GM23338 (cell line): ENCODE measurements around the gene KDM1A. TPM values are rescaled to one million over a fixed set of nuclear protein-coding genes. Genes with fewer than 3 reads are reported as not detected.

Source experiments
- ATAC-seq: fragments of 200-7000 bp; cut with Tn5 transposase; 3 replicates; pipeline ENCODE4 v1.9.1; 2020
- DNase-seq: peaks from one replicate; pipeline ENCODE4 v3.0.0-alpha.2; 2015; ENCODE audit warnings: low spot score
- H2AFZ ChIP-seq: fragments of 200-600 bp; sonication (generic); 2 replicates; pipeline ENCODE4 v1.8.0; 2016; ENCODE audit warnings: antibody characterized with exemption, mild to moderate bottlenecking, moderate library complexity
- H3F3A ChIP-seq: fragments of 200-600 bp; sonication (generic); replicated peaks from 2 replicates; pipeline ENCODE4 v1.8.0; 2017; ENCODE audit warnings: antibody characterized with exemption, mixed run types, low read depth
- H3K27ac ChIP-seq: fragments of 200-600 bp; sonication (generic); 2 replicates; pipeline ENCODE4 v1.6.1; 2016; ENCODE audit warnings: low read depth
- H3K27me3 ChIP-seq: fragments of 200-600 bp; sonication (generic); 2 replicates; pipeline ENCODE4 v1.8.0; 2016; ENCODE audit warnings: mild to moderate bottlenecking, mixed run types, moderate library complexity; ENCODE audit not compliant: insufficient read depth
- H3K36me3 ChIP-seq: fragments of 200-600 bp; sonication (generic); 2 replicates; pipeline ENCODE4 v1.8.0; 2016; ENCODE audit warnings: mild to moderate bottlenecking; ENCODE audit not compliant: insufficient read depth
- H3K4me1 ChIP-seq: fragments of 200-600 bp; sonication (generic); 2 replicates; pipeline ENCODE4 v1.8.0; 2016; ENCODE audit warnings: mild to moderate bottlenecking, moderate library complexity; ENCODE audit not compliant: insufficient read depth
- H3K4me2 ChIP-seq: fragments of 200-600 bp; sonication (generic); 2 replicates; pipeline ENCODE4 v1.7.1; 2017; ENCODE audit warnings: mixed run types
- H3K4me3 ChIP-seq: fragments of 200-600 bp; sonication (generic); 2 replicates; pipeline ENCODE4 v1.6.1; 2016; ENCODE audit warnings: mixed run types
- H3K79me2 ChIP-seq: fragments of 200-600 bp; sonication (generic); replicated peaks from 2 replicates; pipeline ENCODE4 v1.8.0; 2017; ENCODE audit warnings: mild to moderate bottlenecking; ENCODE audit not compliant: insufficient read depth
- H3K9me2 ChIP-seq: fragments of 200-600 bp; sonication (generic); 2 replicates; pipeline ENCODE4 v1.8.0; 2017; ENCODE audit not compliant: insufficient read depth
- H4K20me1 ChIP-seq: fragments of 200-600 bp; sonication (generic); replicated peaks from 2 replicates; pipeline ENCODE4 v1.8.0; 2017; ENCODE audit warnings: mild to moderate bottlenecking; ENCODE audit not compliant: insufficient read depth
- H3K27ac Mint-ChIP-seq: 2 replicates; pipeline ENCODE4 v1.8.0; 2020; ENCODE audit warnings: inconsistent platforms, mild to moderate bottlenecking, moderate library complexity, mixed read lengths
- H3K27me3 Mint-ChIP-seq: 3 replicates; pipeline ENCODE4 v1.8.0; 2022; ENCODE audit warnings: low read depth, mild to moderate bottlenecking, moderate library complexity, mixed read lengths, inconsistent platforms; ENCODE audit not compliant: insufficient read depth, poor library complexity
- H3K36me3 Mint-ChIP-seq: 3 replicates; pipeline ENCODE4 v1.8.0; 2021; ENCODE audit warnings: low read depth, mild to moderate bottlenecking, inconsistent platforms, moderate library complexity, mixed read lengths
- H3K4me1 Mint-ChIP-seq: 3 replicates; pipeline ENCODE4 v1.8.0; 2020; ENCODE audit warnings: mild to moderate bottlenecking, inconsistent platforms, mixed read lengths
- H3K4me3 Mint-ChIP-seq: 3 replicates; pipeline ENCODE4 v1.8.0; 2021; ENCODE audit warnings: moderate library complexity, mild to moderate bottlenecking, inconsistent platforms, mixed read lengths
- H3K9me3 Mint-ChIP-seq: 3 replicates; pipeline ENCODE4 v1.8.0; 2020; ENCODE audit warnings: moderate library complexity, mild to moderate bottlenecking, inconsistent platforms, mixed read lengths
- CREB1 ChIP-seq: fragments of 250-450 bp; sonication (Bioruptor Pico); IDR thresholded peaks from 2 replicates; pipeline ENCODE4 v1.5.0; 2020; ENCODE audit warnings: low read depth, mild to moderate bottlenecking, moderate library complexity
- CTCF ChIP-seq, 2 experiments: fragments of 200-600 bp in 1 of 2; sonication (generic) in 1 of 2; conservative IDR thresholded peaks; 2 replicates each; pipeline versions ENCODE4 v1.5.1 to v1.6.1; 2016 to 2017; ENCODE audit warnings: antibody characterized with exemption in 2 of 2, low read depth in 2 of 2, mild to moderate bottlenecking in 2 of 2, moderate library complexity in 1 of 2
- ETS1 ChIP-seq: IDR thresholded peaks from 2 replicates; pipeline ENCODE4 v1.6.1; 2016; ENCODE audit warnings: antibody characterized with exemption
- EZH2 ChIP-seq: fragments of 200-600 bp; sonication (generic); IDR thresholded peaks from one replicate; pipeline ENCODE4 v1.8.0; 2017; ENCODE audit warnings: antibody characterized with exemption, mild to moderate bottlenecking, low read depth; ENCODE audit not compliant: unreplicated experiment
- EZH2phosphoT487 ChIP-seq: fragments of 200-600 bp; sonication (generic); IDR thresholded peaks from one replicate; pipeline ENCODE4 v1.8.1; 2018; ENCODE audit warnings: antibody characterized with exemption; ENCODE audit not compliant: unreplicated experiment
- JUNB ChIP-seq: IDR thresholded peaks from one replicate; pipeline ENCODE4 v1.6.1; 2016; ENCODE audit warnings: antibody characterized with exemption; ENCODE audit not compliant: unreplicated experiment
- NANOG ChIP-seq: IDR thresholded peaks from 2 replicates; pipeline ENCODE4 v1.6.1; 2016; ENCODE audit warnings: antibody characterized with exemption, borderline replicate concordance
- POLR2AphosphoS5 ChIP-seq: IDR thresholded peaks from 2 replicates; pipeline ENCODE4 v1.6.1; 2016; ENCODE audit warnings: antibody characterized with exemption, low read depth
- REST ChIP-seq: IDR thresholded peaks from one replicate; pipeline ENCODE4 v1.6.1; 2018; ENCODE audit warnings: antibody characterized with exemption; ENCODE audit not compliant: unreplicated experiment
- STAT1 ChIP-seq: IDR thresholded peaks from one replicate; pipeline ENCODE4 v1.6.1; 2016; ENCODE audit warnings: antibody characterized with exemption; ENCODE audit not compliant: unreplicated experiment
- ZNF114 ChIP-seq: fragments of 250-450 bp; sonication (Bioruptor Pico); IDR thresholded peaks from 2 replicates; pipeline ENCODE4 v1.5.0; 2020; ENCODE audit warnings: mild to moderate bottlenecking, moderate library complexity
- ZNF331 ChIP-seq: fragments of 250-450 bp; sonication (Bioruptor Pico); IDR thresholded peaks from 2 replicates; pipeline ENCODE4 v1.5.0; 2020; ENCODE audit warnings: low read depth, mild to moderate bottlenecking, moderate library complexity
- polyA plus RNA-seq: library from polyadenylated mRNA; unstranded; fragments of >200 nt; fragmentation: Nextera tagmentation; extraction: Ambion mirVana; gene quantifications from 2 replicates; pipeline ENCODE4 v1.2.1, GENCODE V29; 2016
- total RNA-seq: library from RNA; depleted of rRNA; stranded (reverse); fragments of >200 nt; shearing (Covaris generic); gene quantifications from 2 replicates; pipeline ENCODE4 v1.2.3, GENCODE V29; 2014

KDM1A gene
- total and polyA plus RNA-seq, 2 experiments from 2014 or later: 86.4 to 252 TPM

- no peak for TF ChIP-seq NANOG
- no peak for TF ChIP-seq STAT1
- no peak for TF ChIP-seq POLR2AphosphoS5
- TF ChIP-seq ZNF114 (CRISPR knock-in tag): no peak
- TF ChIP-seq CREB1 (CRISPR knock-in tag): no peak
- TF ChIP-seq ETS1: no peak
- Histone ChIP-seq H3K4me2 (no peak overlapping the region), H3K36me3 (no peaks in the 10 kb centered on the region), H3K27me3 (no peaks in the 10 kb centered on the region), H4K20me1 (peaks cover 75% of the 10 kb centered on the region), H3K9me2 (no peaks in the 10 kb centered on the region), H3K79me2 (peaks cover 100% of the 10 kb centered on the region), H3K4me1 (peaks cover 8% of the 10 kb centered on the region), H3K27ac (peak overlapping the region; percentile 41; the same call in 1 of the 2 replicates), H3K4me3 (no peak overlapping the region), H2AFZ (no peak overlapping the region), H3F3A (no peaks in the 10 kb centered on the region)
- ATAC-seq: peak; percentile 42
- 0 out of 2 replicates have a peak overlapping the region, but pooled peaks have one; percentile 10 for H3K27ac Mint-ChIP-seq
- no peaks in the 10 kb centered on the region for H3K36me3 Mint-ChIP-seq
- no peaks in the 10 kb centered on the region for H3K9me3 Mint-ChIP-seq
- H3K27me3 Mint-ChIP-seq: no peaks in the 10 kb centered on the region
- no peak overlapping the region for H3K4me3 Mint-ChIP-seq
- DNase-seq: no peak
- H3K4me1 Mint-ChIP-seq: peaks cover 20% of the 10 kb centered on the region; the same call in 2 of the 3 replicates
Observed at GRCh38 chr1:23114424-23115079, 95.3 kb downstream of the KDM1A start.

GRCh38 chr1:23116216-23116836 is 97.1 kb downstream of the KDM1A start:
- no peak overlapping the region for H3K4me2 ChIP-seq
- H3K4me3 Mint-ChIP-seq: no peak overlapping the region
- ATAC-seq: no peak
- TF ChIP-seq CREB1 (CRISPR knock-in tag): no peak
- TF ChIP-seq ETS1: no peak
- no peak for TF ChIP-seq ZNF114 (CRISPR knock-in tag)
- TF ChIP-seq REST: no peak
- no peak for TF ChIP-seq EZH2
- TF ChIP-seq NANOG: no peak
- TF ChIP-seq STAT1: no peak
- no peak for TF ChIP-seq POLR2AphosphoS5
- no peak for TF ChIP-seq EZH2phosphoT487
- TF ChIP-seq CTCF (conservative IDR thresholded peaks at IDR 0.05; ENCODE audit: low read depth in 2 of 2): no peak
- TF ChIP-seq ZNF331: no peak
- TF ChIP-seq JUNB: no peak

More at GRCh38 chr1:23116216-23116836, 97.1 kb downstream of the KDM1A start:
- Histone ChIP-seq H3F3A (no peaks in the 10 kb centered on the region), H3K4me1 (peaks cover 8% of the 10 kb centered on the region), H3K27me3 (no peaks in the 10 kb centered on the region), H3K27ac (no peak overlapping the region), H4K20me1 (peaks cover 68% of the 10 kb centered on the region), H2AFZ (no peak overlapping the region), H3K79me2 (peaks cover 100% of the 10 kb centered on the region), H3K9me2 (no peaks in the 10 kb centered on the region), H3K4me3 (no peak overlapping the region), H3K36me3 (no peaks in the 10 kb centered on the region)
- no peaks in the 10 kb centered on the region for H3K9me3 Mint-ChIP-seq
- no peaks in the 10 kb centered on the region for H3K27me3 Mint-ChIP-seq
- peaks cover 20% of the 10 kb centered on the region; the same call in 2 of the 3 replicates for H3K4me1 Mint-ChIP-seq
- H3K27ac Mint-ChIP-seq: peak overlapping the region; percentile 1; the same call in 1 of the 2 replicates
- H3K36me3 Mint-ChIP-seq: no peaks in the 10 kb centered on the region
- no peak for DNase-seq
